Measurements from ENCODE around the gene MYT1.
"Not testable (repeated sequence)": the region's sequence is repeated elsewhere in the genome, so short reads cannot be mapped to it uniquely, and the experiment has no call there.

Gene MYT1

DNA sequence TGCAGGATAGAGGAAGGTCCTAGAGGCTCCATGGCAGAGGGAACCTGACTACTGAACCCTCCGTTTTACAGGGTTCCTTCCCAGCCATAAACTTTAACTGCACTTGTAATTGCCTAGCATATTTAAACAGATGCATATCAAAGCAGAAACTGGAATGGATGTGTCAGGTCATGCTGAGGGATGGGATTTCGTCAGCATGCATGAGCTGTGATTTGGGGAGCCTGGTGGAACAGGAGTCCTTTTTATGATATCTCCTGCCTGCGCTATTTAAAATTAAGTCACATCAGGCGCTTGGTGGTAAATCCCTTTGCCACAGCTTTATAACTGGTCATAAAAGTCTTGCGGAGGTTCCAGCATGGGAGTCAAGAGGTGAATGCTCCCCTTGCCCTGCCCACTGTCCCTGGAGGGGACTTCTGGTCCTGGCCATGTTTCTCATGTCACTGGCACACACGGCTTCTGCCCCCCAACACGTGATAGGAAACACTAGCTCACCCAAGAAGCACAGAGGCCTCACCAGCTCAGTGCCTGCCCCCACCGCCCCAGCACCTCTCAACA lies 65.3 kb downstream of the MYT1 start:
- no peak for DNase-seq (ENCODE audit: low read depth, low spot score)

DNA sequence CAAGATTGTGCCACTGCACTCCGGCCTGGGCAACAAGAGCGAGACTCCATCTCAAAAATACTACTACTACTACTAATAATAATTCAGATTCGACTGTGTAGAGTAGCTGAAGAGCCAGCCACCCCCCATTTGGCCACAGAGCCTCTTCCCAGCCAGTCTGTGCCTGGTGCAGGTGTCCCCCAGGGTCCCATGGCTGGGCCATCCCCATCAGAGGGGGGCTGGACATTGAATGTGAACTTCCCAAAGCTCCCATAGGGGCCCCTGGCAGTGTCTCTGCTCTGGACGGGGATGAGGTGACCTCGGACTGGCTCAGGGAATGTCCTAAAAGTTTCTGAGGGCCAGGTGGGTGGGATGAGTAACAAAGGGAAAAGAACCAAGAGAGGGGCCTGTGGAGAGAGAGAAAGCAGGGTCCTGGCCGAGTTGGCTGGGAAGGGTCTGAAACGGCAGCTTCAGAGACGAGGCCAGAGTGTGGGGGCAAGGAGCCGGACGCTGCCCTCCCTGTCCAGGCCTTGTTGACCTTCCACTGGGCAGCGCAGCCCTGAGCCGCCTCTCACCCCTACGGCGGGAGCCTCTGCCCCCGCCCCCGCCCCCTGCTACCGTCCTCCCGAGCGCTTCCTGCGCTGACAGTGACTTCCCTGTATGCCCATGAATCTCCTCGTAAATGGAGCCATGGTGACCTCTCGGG lies 66.4 kb downstream of the MYT1 start:
- no peak for DNase-seq (ENCODE audit: low read depth, low spot score)

DNA sequence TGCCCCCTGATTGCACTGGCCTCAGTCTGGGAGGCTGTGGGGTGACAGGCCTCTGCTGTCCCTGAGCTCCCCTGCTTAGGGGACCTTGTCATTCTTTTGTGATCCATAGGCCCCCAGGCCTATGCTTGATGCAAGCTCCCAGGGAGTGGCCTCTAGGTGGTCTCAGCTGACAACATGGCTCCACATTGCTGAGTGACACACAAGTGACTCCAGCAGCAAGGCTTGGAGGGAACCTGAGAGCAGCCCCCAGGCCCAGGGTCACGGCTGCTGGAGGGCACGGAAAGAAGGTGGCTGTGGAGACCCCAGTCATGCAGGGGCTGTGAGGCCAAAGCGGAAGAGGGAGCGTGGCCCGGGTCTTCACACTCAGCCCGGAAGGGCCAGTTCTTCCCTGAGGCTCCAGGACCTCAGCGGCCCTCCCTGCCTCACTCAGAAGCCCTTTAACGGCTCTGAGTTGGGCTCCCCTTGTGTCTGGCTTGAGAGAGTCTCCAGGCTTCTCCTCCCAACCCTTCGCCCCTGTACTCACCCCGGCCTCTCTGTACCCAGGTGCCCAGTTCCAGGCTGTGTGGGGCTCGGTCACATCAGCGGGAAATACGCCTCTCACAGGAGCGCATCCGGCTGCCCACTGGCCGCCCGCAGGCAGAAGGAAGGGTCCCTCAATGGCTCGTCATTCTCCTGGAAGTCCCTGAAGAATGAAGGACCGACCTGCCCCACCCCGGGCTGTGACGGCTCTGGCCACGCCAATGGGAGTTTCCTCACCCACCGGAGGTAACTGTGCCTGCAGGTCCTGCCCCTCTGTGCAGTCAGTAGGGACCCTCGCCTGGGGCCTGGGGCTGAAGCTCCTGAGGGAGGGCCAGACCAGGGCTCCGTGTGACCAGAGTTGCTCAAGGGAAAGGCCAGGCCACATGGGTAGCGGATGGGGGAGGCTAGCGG lies 67.6 kb downstream of the MYT1 start:
- no peak for DNase-seq (ENCODE audit: low read depth, low spot score)

DNA sequence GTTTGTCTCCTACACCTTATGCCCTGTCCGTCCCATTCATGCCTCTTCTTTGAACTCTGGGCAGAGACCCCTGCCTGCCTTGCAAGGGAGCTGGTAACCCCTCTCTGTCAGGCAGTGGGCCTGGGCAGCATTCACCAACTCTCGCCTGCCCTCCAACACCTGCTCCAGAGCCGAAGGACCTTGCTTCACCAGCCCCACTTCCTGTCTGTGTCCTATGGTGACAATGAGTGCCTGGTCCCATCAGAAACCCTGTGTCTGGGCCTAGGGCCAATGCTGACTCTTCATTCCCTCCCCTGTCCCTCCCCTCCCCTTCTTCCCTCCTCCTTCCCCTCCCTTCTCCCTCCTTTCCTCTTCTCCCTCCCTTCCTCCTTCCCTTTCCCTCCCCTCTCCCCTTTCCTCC lies 68.5 kb downstream of the MYT1 start:
- DNase-seq (ENCODE audit: low read depth, low spot score), result no peak

DNA sequence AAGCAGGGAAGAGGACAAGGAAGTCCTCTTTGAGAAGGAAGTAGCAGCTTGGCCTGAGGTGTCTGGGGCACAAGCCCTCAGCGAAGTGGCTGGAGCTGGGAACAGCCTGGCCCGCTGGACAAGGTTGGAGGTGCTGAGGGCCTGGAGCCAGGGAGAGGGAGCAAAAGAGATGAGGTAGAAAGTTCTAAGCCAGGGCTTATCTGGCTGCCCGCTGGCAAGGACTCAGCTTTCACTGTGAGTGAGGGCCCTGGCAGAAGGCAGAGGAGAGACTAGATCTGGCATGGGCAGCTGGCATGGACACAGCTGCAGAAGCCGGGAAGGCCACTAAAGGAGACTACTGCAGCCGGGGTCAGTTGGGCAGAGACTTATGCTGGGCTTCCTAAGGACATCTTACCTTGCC lies 69.5 kb downstream of the MYT1 start:
- DNase-seq (ENCODE audit: low read depth, low spot score), result no peak

DNA sequence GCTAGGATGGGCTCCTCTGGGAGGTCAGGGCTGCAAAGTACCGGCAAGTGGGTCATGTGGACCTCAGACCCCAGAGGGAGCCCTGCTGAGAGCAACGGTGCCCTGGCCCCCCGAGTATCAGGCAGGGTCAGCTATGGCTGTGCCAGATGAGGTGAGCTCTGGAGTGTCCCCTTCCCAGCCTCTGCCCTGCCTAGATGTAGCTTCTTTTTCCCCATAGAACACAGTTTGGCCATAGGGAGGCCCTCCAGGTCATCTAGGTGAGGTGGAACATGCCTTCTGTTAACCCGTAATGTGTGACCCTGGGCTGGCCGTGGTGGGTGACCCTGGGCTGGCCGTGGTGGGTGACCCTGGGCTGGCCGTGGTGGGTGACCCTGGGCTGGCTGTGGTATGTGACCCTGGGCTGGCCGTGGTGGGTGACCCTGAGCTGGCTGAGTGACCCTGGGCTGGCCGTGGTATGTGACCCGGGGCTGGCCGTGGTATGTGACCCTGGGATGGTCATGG lies 70.1 kb downstream of the MYT1 start:
- no peak for DNase-seq (ENCODE audit: low read depth, low spot score)

DNA sequence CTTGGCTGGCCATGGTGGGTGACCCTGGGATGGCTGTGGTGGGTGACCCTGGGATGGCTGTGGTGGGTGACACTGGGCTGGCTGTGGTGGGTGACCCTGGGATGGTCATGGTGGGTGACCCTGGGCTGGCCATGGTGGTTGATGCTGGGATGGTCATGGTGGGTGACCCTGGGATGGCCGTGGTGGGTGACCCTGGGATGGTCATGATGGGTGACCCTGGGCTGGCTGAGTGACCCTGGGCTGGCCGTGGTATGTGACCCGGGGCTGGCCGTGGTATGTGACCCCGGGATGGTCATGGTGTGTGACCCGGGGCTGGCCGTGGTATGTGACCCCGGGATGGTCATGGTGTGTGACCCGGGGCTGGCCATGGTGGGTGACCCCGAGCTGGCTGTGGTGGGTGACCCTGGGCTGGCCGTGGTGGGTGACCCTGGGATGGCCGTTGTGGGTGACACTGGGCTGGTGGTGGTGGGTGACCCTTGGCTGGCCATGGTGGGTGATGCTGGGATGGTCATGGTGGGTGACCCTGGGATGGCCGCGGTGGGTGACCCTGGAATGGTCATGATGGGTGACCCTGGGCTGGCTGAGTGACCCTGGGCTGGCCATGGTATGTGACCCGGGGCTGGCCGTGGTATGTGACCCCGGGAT lies 70.8 kb downstream of the MYT1 start:
- not testable (repeated sequence) for DNase-seq (ENCODE audit: low read depth, low spot score)

DNA sequence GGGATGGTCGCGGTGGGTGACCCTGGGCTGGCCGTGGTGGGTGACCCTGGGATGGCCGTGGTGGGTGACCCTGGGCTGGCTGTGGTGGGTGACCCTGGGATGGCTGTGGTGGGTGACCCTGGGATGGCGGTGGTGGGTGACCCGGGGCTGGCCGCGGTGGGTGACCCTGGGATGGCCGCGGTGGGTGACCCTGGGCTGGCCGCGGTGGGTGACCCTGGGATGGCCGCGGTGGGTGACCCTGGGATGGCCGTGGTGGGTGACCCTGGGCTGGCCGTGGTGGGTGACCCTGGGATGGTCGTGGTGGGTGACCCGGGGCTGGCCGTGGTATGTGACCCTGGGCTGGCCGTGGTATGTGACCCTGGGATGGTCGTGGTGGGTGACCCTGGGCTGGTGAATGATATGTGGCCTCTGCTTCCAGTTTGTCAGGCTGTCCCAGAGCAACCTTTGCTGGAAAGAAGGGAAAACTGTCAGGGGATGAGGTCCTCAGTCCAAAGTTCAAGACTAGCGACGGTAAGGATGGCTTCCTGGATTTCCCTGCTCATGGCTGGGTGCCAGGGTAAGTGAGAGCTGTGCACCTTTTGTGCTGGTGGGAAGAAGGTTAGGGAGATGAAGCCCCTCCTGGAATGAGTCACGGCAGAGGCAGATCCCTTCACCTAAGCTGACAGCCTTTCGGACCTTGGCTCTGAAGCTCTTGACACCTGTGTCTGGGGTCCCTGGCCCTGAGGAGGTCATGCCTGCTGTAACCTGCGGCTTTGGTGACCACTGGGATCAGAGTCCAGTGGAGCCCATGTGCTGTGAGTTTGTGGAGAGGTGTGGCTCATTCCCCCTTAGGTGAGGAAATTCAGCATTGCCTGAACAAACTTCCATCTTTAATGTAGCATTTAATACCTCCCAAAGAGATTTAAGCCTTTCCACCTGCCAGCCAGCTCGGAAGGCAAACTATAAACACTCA lies 72.2 kb downstream of the MYT1 start:
- no peak for DNase-seq (ENCODE audit: low read depth, low spot score)

DNA sequence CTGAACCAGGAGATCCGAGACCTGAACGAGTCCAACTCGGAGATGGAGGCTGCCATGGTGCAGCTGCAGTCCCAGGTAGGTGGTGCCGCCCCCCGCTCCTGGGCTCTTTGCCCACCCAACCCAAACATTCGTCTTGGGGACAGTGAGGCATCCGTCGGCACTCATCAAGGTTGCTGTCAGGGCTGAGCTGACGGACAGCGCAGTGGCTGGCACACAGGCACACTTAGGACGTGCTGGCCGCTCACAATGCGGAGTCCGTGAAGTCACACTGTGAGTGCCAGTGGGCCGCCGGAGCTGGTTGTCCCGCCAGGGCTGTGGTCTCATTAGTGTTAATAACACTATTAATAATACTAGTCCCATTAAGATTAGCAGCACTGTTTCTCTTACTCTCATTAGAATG lies 73.1 kb downstream of the MYT1 start:
- no peak for DNase-seq (ENCODE audit: low read depth, low spot score)

DNA sequence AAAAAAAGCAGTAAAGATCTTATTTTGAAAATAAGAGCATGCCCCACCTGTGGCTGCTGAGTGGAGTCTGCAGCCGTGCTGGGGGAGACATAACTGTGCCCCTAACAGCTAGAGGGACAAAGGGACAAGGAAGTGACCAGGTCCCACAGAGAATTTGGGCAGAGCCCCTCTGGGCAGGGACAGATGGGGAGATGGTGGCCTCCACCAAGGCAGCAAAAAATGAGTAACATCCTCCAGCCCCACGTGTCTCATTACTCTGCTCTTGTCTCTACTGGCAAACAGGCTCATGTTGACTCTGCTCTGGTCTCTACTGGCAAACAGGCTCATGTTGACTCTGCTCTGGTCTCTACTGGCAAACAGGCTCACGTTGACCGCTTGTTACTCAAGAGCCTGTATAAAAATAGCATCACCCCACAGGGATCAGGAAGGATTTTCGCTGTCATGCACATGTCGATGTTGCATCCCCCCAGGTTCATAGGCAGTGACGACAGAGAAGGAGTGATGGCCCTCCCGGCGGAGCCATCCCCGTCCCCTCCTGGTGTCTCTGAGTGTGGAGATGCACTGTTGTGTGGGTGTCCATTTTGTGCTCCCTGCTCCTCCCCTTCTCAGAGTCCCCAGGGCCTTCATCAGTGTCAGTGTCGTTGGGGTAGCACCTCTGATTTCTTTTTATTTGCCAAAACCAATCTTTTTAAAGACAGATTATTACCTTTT lies 74.0 kb downstream of the MYT1 start:
- no peak for DNase-seq (ENCODE audit: low read depth, low spot score)

DNA sequence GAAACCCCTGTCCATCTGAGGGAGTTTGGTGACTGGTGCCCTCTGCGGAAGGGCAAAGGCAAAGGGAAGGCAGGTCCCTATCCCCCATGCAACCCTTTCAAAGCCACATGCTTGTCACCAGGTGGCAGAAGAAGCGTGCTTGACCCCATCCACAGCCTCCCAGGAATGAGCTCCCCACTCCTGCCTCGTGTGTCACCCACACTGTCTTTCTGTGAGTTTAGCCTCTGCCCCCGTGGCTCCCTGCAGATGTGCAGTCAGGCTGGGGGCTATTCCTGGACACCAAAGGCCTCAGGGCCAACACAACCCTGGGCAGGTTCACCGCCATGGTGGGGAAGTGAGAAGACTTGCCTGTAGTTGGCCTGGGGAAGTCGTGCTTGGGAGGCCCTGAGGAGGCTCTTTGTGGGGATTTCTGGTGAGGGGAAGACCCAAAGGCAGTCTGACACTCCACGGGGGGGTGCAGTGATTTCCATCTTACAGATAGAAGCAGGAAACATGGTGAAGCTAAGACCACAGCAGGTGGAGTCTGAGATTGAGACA lies 74.7 kb downstream of the MYT1 start:
- DNase-seq (ENCODE audit: low read depth, low spot score), result no peak

DNA sequence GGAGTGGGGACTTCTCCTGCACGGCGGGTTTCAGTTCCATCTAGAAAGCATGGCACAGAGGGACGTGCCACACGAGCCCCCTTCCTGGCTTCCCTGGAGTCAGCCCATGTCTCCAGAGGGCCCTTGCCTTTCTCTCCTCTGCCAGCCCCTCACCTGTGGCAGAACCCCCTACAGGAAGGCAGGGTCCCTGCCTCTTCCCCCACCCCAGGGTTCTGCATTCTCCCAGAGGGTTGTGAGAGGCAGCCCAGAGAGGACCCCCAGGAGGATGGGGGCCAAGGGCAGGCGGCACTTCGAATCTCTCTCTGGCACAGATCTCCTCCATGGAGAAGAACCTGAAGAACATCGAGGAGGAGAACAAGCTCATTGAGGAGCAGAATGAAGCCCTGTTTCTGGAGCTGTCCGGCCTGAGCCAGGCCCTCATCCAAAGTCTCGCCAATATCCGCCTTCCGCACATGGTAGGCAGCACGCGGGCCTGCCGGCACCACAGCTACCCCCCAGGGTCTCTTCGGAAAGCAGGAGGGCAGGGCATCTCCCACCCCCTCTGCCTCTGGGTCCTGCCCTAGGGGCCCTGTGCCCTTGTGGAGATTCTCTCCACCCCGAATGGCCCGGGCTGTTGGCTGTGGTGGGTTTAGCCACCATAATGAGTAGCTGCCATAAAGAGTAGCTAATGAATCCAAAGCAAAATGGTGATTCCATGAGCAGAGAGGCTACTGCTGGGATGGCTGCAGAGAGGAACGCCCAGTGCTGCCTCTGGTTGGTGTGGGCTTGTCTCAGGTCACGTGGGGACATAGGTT lies 75.4 kb downstream of the MYT1 start:
- DNase-seq (ENCODE audit: low read depth, low spot score), result no peak

DNA sequence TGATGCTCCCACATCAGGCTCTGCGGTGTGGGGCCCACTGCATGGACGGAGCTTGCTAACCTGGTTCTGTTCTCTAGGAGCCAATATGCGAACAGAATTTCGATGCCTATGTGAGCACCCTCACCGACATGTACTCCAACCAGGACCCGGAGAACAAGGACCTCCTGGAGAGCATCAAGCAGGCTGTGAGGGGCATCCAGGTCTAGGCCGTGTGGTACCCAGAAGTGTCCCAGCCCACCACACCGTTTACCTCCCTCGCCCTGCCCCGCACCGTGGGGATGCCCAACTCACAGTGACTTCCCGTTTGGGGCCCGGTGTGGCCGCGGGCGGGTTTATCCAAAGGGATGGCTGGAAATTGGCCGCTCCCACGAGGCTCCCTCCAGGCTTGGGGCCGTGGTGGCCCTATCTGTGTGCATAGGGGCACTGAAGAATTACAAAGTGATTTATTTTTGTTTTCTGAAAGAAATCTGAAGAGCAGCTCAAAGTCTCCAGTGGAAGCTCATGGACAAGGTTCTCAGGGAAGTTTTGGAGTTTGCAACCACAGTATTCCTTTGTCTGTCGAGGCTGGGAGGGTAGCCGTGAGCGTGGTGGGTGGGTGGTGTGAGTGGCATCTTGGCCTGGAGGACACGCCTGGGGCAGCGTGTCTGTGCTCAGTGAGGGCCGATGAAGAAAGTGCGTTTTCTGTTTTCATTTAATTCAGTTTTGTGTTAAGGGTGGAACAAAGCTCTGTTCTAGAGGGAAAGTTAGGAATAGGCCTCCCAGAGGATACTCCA lies 76.2 kb downstream of the MYT1 start:
- DNase-seq (ENCODE audit: low read depth, low spot score), result no peak

DNA sequence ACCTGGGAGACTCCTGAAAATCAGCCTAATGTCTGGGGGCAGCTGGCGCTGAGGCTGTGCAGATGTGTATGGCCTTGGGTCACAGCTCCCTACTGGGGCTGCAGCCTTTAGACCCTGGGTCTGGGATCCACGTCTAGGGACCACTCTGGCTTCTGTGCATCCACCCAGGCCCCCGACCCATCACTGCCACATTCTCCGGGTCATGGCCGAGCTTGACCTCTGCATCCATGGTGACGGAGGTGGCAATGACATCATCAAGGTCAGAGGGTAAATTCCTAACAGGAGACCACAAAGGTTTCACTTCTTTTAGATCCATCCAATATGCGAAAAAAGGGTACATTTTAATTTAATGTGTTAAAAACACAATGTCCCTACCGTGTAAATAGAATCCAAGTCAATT lies 76.8 kb downstream of the MYT1 start:
- no peak for DNase-seq (ENCODE audit: low read depth, low spot score)

DNA sequence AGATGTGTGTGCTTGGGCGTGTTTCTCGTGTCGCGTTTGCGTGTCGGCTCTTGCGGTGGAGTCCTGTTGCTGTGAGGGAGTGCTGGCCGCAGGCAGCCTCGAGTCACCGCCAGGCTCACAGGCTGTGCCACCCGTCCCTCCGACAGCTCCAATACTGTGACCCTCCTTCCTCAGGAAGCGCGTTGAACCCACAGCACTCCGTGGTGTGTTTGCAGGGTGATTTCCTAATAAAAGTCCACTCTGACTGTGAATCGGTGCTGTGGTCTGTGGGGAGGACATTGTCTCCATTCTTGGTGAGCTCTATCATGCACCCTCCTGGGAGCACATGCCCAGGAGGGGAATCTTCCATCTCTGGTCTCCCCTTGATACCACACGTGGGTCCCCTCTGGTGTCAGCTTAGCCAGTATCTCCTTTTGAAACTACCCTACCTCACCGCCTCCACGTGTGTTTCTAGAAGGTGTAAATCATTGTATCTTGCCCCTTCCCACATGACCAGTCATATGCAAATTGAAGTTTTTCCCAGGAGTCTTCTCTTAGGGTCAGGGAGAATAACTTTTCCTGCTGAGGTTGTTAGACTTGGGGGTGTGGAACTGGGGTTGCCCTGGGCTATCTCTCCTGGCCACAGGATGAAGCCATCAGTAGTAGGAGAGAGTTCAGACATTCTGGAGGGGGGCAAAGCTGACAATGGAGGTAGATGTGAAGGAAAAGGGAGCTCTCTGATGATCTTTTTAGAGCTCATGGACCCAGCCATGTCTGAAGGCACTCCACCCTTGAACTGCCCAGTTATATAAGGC lies 77.9 kb downstream of the MYT1 start:
- no peak for DNase-seq (ENCODE audit: low read depth, low spot score)

DNA sequence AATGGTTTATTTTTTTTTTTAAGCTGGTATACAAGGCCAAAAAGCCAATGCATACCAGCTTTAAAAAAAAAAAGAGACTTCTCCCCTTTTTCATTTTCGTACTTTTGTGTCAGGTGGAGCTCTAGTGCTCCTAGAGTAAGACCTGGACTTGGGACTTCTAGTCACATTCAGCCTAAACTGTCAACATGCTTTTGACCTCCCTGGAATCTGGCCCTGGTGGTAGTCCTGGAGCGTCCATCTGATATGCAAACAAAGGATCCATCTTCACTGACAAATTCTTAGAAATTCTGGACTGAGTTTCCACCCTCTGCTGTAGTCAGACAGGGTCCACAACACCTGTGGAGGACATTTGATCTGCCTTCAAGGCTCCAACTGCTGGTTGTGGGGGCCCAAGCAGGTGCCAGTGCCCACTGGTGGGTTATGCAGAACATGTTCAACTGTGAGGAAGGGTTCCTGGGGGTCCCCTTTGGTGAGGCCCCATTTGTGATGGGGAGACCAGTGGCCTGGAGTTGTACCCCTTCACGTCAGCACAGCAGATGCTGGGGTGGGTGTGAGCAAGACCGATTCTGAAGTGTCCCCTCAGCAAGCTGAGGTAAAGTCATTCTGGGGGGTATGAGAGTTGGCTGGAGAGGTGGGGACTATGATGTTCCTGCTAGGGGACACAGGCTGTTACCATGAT lies 78.7 kb downstream of the MYT1 start:
- no peak for DNase-seq (ENCODE audit: low read depth, low spot score)

DNA sequence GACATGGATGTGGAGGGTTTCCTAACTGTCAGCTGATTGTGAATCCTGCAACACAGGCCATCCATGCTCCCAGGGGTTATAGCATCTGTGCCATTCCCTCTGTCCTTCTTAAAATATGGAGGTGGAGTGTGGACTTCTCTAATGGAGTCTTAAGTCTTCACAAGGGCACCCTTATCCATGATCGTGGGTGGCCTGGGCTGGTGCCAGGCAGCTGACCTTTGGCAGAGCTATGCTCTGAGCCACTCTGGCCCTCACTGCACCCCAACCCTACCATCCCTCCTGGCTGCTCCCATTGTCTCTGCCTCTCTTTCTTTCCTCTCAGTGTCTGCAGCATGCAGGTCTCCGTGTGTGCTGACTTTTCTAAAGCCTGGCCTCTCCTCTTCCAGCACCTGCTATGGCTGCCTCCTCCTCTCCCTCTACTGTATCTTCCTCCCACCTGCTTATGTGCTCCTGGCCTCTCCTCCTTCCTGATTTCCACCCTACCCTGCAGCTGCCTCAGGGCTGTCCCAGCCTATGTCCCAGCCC lies 80.1 kb downstream of the MYT1 start:
- no peak for DNase-seq (ENCODE audit: low read depth, low spot score)
